ENCODE results near the gene DAPK1. TPM values are rescaled to one million over a fixed set of nuclear protein-coding genes. Genes with fewer than 3 reads are reported as not detected.
A peak's percentile ranks its signal among the peaks of the same experiment; 100 is the strongest.

DAPK1 gene
- total and polyA plus RNA-seq, 2 donors (not counting 3 experiments of a cell fraction or from before 2014, with no cell fraction given) = 58.9 to 119 TPM

- Histone ChIP-seq H3K9me3 (replicated peaks; ENCODE audit: control insufficient read depth, insufficient read depth, low read length) (no peaks in the 10 kb centered on the region), H3K27me3 (ENCODE audit: control insufficient read depth in 2 of 2, insufficient read depth in 2 of 2, low read length in 2 of 2) (no peaks in the 10 kb centered on the region), H3K27ac (ENCODE audit: insufficient read depth, low read depth, low read length) (no peak overlapping the region), H3K36me3 (ENCODE audit: control insufficient read depth in 2 of 2, extremely low read depth in 1 of 2, insufficient read depth in 2 of 2, low read length in 2 of 2) (peaks cover 2 to 48% of the 10 kb centered on the region in 2 experiments), H2AFZ (ENCODE audit: low read depth, low read length) (no peak overlapping the region), H3K9ac (replicated peaks; ENCODE audit: extremely low read depth, insufficient read depth, low read length) (no peak overlapping the region), H3K4me3 (replicated peaks in 1 of 3; ENCODE audit: insufficient read depth in 1 of 3, low read depth in 1 of 3, low read length in 3 of 3) (no peak overlapping the region), H4K20me1 (replicated peaks; ENCODE audit: control insufficient read depth, extremely low read depth, insufficient read depth, low read length) (no peaks in the 10 kb centered on the region), H3K9me1 (replicated peaks; ENCODE audit: control insufficient read depth, extremely low read depth, insufficient read depth, low read length) (no peaks in the 10 kb centered on the region), H3K4me1 (ENCODE audit: control insufficient read depth, extremely low read depth, insufficient read depth, low read length) (no peaks in the 10 kb centered on the region), H3K79me2 (ENCODE audit: control insufficient read depth, insufficient read depth, low read length) (no peaks in the 10 kb centered on the region), H3K4me2 (ENCODE audit: insufficient read depth, low read length) (no peak overlapping the region)
- intact Hi-C loops (cut with micrococcal nuclease) = loop anchor here (10.0 kb wide), 1 partner anchor 1233 kb away; no protein-coding TSS in a partner anchor
- TF ChIP-seq CTCF (IDR thresholded peaks at IDR 0.05; ENCODE audit: extremely low read depth in 1 of 2, insufficient read depth in 1 of 2, low read depth in 1 of 2, low read length in 2 of 2) (no peak), MAX (IDR thresholded peaks at IDR 0.05; ENCODE audit: insufficient read depth, insufficient read length) (no peak), POLR2AphosphoS5 (IDR thresholded peaks at IDR 0.05; ENCODE audit: insufficient read depth, low read depth, low read length) (no peak), JUN (IDR thresholded peaks at IDR 0.05; ENCODE audit: borderline replicate concordance, insufficient read depth, insufficient read length, low read depth) (no peak), POLR2A (IDR thresholded peaks at IDR 0.05; ENCODE audit: low read depth, low read length) (no peak), MYC (IDR thresholded peaks at IDR 0.05; ENCODE audit: low read depth, low read length) (no peak), FOS (IDR thresholded peaks at IDR 0.05; ENCODE audit: borderline replicate concordance, insufficient read depth, low read length) (no peak)
- no TSS peak for BruUV-seq (replicated peaks)
- dilution Hi-C loops (cut with MboI; ENCODE audit: extremely low pct_ligation_motif_present, low sequenced_read_pairs) = loop anchor here (10.0 kb wide), 1 partner anchor 333 kb away; no protein-coding TSS in a partner anchor
- POLR2A ChIA-PET = no interaction called here
- peak; percentile 24 for FAIRE-seq
- DNase-seq (ENCODE audit: low read depth, low spot score) = no peak
- CTCF ChIA-PET = interaction anchor here (0.9 to 2.4 kb wide), 5 partner anchors 9 to 333 kb away, joined by 3 to 8 read pairs (median 3); no protein-coding TSS in a partner anchor
Observed at GRCh38 chr9:87668222-87668621, 170.6 kb downstream of the DAPK1 start.
